ENCODE results near the gene PCYT2. TPM values are rescaled to one million over a fixed set of nuclear protein-coding genes. Genes with fewer than 3 reads are reported as not detected.
A peak's percentile ranks its signal among the peaks of the same experiment; 100 is the strongest.

The PCYT2 gene
- polyA plus RNA-seq, 1 donor from 2014 or later: 20.0 TPM

DNA sequence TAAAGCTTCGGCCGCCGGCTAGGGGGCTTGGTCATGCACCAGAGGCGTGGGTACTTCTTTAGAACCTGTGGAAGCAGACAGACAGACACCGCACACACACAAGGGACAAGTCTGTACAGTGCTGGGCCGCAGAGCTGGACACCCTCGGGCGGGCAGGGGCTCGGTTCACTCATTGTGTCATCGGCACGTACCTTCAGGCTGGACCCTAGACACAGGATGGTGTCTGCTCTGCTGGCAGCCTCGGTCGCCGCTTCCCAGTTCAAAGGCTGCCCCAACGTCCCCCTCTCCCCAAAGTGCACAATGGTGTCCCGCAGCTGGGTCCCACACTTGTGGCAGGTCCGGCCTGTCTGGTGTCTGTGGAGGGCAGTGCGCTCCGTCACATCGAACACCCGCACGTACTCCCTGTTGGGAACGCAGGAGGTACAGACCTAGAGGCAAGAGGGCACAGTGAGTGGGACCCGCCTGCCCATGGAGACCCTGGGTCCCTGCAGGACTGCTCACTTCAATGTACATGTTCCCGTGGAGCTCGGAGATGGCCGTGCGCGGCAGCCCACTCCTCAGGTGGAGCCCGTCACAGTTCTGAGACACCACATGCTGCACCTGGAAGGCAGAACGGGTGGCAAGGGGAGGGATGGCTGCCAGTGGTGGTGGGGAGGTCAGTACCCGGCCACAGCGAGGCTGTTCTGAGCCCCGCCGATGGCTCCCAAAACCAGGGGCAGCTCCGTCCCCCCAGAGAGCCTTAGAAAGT is 3.1 kb upstream of the PCYT2 start:
- Mint-ChIP-seq H3K4me3 (peak overlapping the region in 1 of 4 donors; percentile 92), H3K4me1 (peaks cover 13 to 22% (median 19%) of the 10 kb centered on the region in 3 donors), H3K27me3 (no peaks in the 10 kb centered on the region), H3K27ac (peak overlapping the region in 1 of 3 donors; percentile 28), H3K36me3 (no peaks in the 10 kb centered on the region), H3K9me3 (no peaks in the 10 kb centered on the region)

DNA sequence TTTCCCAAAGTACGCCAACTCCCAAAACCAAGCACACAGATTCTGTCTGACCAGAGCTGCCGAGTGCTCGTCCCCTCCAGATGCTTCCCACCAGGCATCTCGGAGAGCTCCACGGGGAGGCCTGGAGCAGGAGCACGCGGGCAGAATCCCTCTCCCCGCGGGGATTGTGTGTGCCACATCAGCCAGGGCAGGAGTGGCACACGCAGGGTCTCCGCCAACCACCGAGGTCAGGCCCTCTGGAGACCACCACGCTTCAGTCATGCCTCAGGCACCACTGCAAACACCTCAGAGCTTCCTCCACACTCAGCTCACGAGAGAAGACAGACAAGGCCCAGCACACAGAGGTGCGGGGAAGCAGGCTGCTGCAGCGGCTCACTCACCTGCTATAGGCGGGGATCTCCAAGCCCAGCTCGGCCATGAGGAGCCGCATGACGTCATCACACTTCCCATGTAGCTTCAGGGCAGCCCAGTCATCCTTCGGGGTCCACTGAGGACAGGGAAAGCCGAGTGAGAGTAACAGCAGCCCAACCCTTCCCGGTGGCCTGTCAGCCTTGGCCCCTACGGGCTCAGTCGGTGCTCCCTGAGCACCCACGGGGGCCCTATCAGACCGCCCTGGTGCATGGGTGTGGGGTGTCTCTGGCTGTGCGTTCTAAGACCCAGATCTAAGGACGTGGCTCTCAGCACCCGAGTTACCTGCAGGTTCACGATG is 2.3 kb upstream of the PCYT2 start:
- Mint-ChIP-seq H3K27me3 (no peaks in the 10 kb centered on the region), H3K9me3 (no peaks in the 10 kb centered on the region), H3K36me3 (no peaks in the 10 kb centered on the region), H3K4me3 (peak overlapping the region in 1 of 4 donors; percentile 89), H3K4me1 (peaks cover 13 to 19% (median 17%) of the 10 kb centered on the region in 3 donors), H3K27ac (peak overlapping the region in 1 of 3 donors; percentile 81)

GRCh38 chr17:81912441-81913309 is 1.5 kb upstream of the PCYT2 start:
- no peaks in the 10 kb centered on the region for H3K9me3 Mint-ChIP-seq
- peak overlapping the region in 1 of 3 donors; percentile 81 for H3K27ac Mint-ChIP-seq
- no peaks in the 10 kb centered on the region for H3K27me3 Mint-ChIP-seq
- H3K4me3 Mint-ChIP-seq: peak overlapping the region in 3 of 4 donors; percentile 12 to 89 (median 70)
- peaks cover 9 to 16% (median 12%) of the 10 kb centered on the region in 3 donors for H3K4me1 Mint-ChIP-seq
- no peaks in the 10 kb centered on the region for H3K36me3 Mint-ChIP-seq

DNA sequence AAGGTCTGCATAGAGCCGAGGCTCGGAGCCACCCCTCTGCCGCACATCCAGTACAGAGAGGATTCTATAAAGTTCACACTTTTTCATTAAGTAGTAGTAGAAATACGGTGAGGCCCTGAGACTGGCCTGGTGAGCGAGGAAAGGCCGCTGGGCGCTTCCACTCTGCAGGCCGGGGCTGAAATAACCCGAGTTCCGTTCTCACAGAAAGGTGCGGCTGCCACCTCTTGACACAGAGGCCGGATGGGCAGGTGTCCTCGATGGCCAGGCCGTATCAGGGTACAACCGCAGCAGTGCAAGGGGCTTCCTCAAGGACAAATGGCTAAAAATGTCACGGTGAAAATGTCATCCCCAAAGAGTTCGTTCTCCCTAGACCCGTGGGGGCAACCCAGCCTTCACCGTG is 770 bp upstream of the PCYT2 start:
- peak overlapping the region; percentile 59 to 81 (median 81) for H3K27ac Mint-ChIP-seq

DNA sequence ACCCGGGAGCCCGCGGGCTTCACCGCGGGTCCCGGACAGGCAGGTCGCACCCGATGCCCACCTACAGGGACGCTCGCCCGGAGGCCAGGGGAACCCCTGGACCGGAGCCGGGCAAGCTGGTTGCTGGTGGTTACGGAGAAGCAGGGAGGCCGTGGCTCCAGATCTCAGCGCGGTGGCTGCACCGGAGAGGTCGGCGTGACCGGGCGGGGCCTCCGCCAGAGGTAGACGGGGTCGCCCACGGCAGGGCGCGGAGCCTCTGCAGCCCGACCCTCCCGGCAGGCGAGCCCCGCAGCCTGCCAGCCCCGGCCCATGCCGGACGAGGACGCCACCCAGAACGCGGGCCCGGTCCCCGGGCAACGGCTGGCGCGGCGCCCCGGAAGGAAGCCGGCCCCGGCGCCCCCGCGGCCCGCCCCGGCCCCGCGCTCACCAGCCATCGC is 341 bp downstream of the PCYT2 start:
- Mint-ChIP-seq H3K27me3 (no peaks in the 10 kb centered on the region), H3K9me3 (no peaks in the 10 kb centered on the region), H3K36me3 (no peaks in the 10 kb centered on the region), H3K4me3 (peak overlapping the region; percentile 84 to 93 (median 89)), H3K4me1 (peaks cover 2 to 6% (median 5%) of the 10 kb centered on the region in 3 donors), H3K27ac (peak overlapping the region in 1 of 3 donors; percentile 78)

More for the DNA sequence above, 770 bp upstream of the PCYT2 start:
- Mint-ChIP-seq H3K27me3 (no peaks in the 10 kb centered on the region), H3K4me1 (peaks cover 5 to 12% (median 8%) of the 10 kb centered on the region in 3 donors), H3K9me3 (no peaks in the 10 kb centered on the region), H3K36me3 (no peaks in the 10 kb centered on the region), H3K4me3 (peak overlapping the region; percentile 70 to 85 (median 70))

DNA sequence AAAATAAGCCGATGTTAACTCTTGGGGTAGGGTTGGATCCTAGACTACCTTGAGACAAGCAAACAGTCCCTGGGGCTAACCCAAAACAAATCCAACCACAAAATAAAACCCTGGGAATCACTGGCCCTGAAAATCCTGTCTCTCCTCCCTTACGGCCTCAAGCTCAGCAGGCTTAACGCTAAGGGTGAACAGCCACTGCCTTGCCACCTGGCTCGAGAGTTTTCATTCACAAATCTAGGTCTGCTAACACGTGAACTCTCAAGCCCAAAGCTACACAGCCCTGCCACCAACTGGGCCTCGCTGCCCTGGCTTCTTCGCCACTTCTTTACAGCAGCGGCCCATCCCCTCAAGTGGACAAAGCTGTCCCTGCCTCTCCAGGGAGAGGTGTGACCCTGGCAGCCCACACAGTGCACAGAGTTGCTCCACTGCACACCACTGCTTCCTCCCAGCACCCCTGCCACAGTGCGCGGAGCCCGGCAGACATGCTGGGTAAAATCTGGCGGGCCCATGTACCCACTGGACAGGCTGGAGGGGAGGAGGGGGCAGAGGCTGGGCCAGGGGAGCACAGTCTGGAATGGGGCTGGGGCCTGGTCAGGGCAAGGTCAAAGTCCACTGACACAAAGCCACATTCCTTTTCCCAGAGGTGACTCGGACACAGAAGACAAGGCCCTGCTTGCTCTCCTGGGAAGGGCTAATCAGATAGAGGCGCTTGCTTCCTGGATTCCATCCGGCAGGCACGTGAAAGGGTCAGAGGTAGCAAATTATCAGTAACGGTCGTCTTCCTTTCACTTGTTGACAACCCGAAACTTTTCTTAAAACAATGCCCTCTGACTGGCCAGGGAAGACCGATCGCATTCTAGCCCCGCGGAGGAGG is 996 bp downstream of the PCYT2 start:
- Mint-ChIP-seq H3K4me3 (peak overlapping the region; percentile 84 to 93 (median 89)), H3K4me1 (peaks cover 2 to 5% (median 4%) of the 10 kb centered on the region in 3 donors), H3K27ac (peak overlapping the region in 2 of 3 donors; percentile 73 to 78), H3K9me3 (no peaks in the 10 kb centered on the region), H3K27me3 (no peaks in the 10 kb centered on the region), H3K36me3 (no peaks in the 10 kb centered on the region)

DNA sequence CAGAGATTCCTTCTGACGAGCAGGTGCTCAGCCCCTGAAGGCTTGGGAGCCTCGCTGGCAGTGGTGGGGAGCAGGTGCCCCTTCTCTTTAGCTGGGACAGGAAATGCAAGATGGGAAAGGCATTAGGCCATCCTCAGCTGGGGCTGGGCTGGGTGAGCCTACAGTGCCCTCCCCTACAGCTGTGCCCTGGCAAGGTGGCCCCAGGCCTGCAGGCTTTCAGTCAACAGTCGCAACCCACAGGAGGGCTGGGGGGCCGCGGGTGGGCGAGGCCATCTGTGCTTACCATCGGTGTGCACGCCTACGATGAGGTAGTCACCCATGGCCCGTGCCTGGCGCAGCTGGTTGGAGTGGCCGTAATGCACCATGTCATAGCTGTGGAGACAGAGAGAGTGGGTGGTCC is 2.0 kb downstream of the PCYT2 start:
- H3K27ac Mint-ChIP-seq: peak overlapping the region in 1 of 3 donors; percentile 78
- no peaks in the 10 kb centered on the region for H3K9me3 Mint-ChIP-seq
- no peaks in the 10 kb centered on the region for H3K36me3 Mint-ChIP-seq
- peak overlapping the region in 3 of 4 donors; percentile 23 to 86 (median 52) for H3K4me3 Mint-ChIP-seq
- no peaks in the 10 kb centered on the region for H3K27me3 Mint-ChIP-seq
- H3K4me1 Mint-ChIP-seq: peaks cover 2 to 5% (median 4%) of the 10 kb centered on the region in 3 donors

DNA sequence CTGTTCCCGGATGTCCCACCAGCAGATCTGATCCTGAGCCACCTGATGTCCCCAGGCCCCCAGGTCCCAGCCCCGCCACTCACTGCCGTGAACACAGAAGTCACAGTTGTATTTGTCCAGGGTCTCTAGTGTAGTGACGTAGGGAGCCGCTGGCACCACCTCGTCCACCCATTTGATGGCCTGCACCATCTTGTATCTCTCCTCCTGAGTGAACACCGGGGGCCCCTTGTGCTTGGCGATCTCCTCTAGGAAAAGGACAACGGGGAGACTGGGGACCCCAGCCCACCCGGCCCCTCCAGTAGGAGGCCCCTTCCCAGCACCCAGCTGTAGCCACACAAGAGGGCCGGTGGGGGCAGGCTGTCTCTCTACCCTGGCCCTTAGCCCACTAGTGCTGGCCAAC is 2.4 kb downstream of the PCYT2 start:
- Mint-ChIP-seq H3K36me3 (no peaks in the 10 kb centered on the region), H3K27me3 (no peaks in the 10 kb centered on the region), H3K4me1 (peaks cover 1 to 5% (median 4%) of the 10 kb centered on the region in 3 donors), H3K9me3 (no peaks in the 10 kb centered on the region), H3K27ac (peak overlapping the region in 1 of 3 donors; percentile 78), H3K4me3 (peak overlapping the region in 2 of 4 donors; percentile 60 to 86)

- no peak overlapping the region for H3K27ac Mint-ChIP-seq
- H3K4me1 Mint-ChIP-seq: no peaks in the 10 kb centered on the region
- H3K9me3 Mint-ChIP-seq: no peaks in the 10 kb centered on the region
- H3K36me3 Mint-ChIP-seq: no peaks in the 10 kb centered on the region
- H3K27me3 Mint-ChIP-seq: peaks cover 2% of the 10 kb centered on the region
- H3K4me3 Mint-ChIP-seq: peak overlapping the region in 1 of 4 donors; percentile 32
Measured at GRCh38 chr17:81907219-81908145, 3.7 kb downstream of the PCYT2 start.

GRCh38 chr17:81906476-81907218 is 4.6 kb downstream of the PCYT2 start:
- no peak overlapping the region for H3K4me3 Mint-ChIP-seq
- H3K36me3 Mint-ChIP-seq: no peaks in the 10 kb centered on the region
- H3K27ac Mint-ChIP-seq: no peak overlapping the region
- no peaks in the 10 kb centered on the region for H3K9me3 Mint-ChIP-seq
- peaks cover 2% of the 10 kb centered on the region for H3K27me3 Mint-ChIP-seq
- no peaks in the 10 kb centered on the region for H3K4me1 Mint-ChIP-seq

GRCh38 chr17:81905993-81906392 is 5.2 kb downstream of the PCYT2 start:
- Mint-ChIP-seq H3K27me3 (peaks cover 5% of the 10 kb centered on the region), H3K36me3 (peaks cover 2% of the 10 kb centered on the region), H3K9me3 (no peaks in the 10 kb centered on the region), H3K4me1 (peaks cover 2 to 4% (median 4%) of the 10 kb centered on the region in 3 donors), H3K27ac (no peak overlapping the region), H3K4me3 (no peak overlapping the region)

- Mint-ChIP-seq H3K27ac (no peak overlapping the region), H3K27me3 (peaks cover 9% of the 10 kb centered on the region), H3K36me3 (peaks cover 5% of the 10 kb centered on the region), H3K4me1 (peaks cover 3 to 8% (median 5%) of the 10 kb centered on the region in 3 donors), H3K4me3 (no peak overlapping the region), H3K9me3 (no peaks in the 10 kb centered on the region)
Measured at GRCh38 chr17:81905424-81905875, 5.7 kb downstream of the PCYT2 start.
